D721Med (cell line): ENCODE measurements around the gene TIMP2.

ENCODE experiments used
- DNase-seq: peaks from one replicate; pipeline ENCODE4 v3.0.0; 2011; ENCODE audit warnings: low spot score; ENCODE audit not compliant: insufficient read length
- FAIRE-seq: peaks from 2 replicates; lab custom pipeline; 2011; peaks lifted over from hg19 to GRCh38; lab: Jason Lieb, UNC
- CTCF ChIP-seq: IDR thresholded peaks from 2 replicates; pipeline ENCODE4 v1.5.1; 2012; ENCODE audit warnings: mild to moderate bottlenecking, control low read depth; ENCODE audit not compliant: insufficient read depth; ENCODE audit errors: missing control alignments

TIMP2 gene

DNA sequence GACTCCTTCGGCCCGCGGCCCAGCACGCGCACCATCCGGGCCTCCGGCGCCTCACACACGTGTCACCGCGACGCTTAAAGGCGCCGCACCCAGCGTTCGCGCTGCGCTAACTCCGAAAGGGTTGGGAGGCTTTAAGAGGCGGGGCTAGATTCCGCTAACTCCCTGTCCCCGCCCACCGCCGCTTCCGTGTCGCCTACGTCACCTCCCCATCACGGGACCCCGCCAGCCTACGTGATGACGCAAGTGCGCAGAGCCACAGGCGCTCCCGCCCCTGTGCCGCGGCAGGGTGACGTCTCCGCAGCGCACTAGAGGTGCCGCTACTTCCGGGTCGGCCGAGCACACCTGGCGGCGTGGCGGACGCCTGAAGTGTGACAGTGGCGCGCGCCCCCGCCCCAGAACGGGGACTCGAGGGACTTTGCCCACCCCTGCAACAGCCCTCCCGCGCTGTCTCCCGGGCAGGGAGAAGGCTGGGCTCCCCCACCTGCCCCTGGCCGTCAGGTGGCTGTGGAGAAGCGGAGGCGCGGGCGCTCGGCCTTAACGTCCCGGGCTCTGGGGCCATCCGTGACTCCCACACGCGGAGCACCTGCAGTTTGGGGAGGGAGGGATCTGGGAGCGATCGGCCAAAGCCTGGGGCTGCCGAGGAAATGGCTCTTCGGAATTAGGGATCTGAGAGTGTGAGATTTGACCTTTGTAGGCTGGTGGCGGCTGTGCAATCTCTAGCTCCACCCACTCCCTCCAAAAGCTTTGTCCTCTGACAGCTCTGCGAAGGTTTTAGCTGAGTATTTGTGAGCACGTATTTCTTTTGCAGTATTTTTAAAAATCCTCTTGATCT lies 84.2 kb downstream of the TIMP2 start, which contains the start of gene USP36:
Gene USP36, minus strand, starts transcription at position 35 of the 832 bp plus-strand sequence. CDS start 4,451 bp downstream, outside the sequence.
- DNase-seq (peak; percentile 91), FAIRE-seq (no peak)
- TF ChIP-seq CTCF: no peak

DNA sequence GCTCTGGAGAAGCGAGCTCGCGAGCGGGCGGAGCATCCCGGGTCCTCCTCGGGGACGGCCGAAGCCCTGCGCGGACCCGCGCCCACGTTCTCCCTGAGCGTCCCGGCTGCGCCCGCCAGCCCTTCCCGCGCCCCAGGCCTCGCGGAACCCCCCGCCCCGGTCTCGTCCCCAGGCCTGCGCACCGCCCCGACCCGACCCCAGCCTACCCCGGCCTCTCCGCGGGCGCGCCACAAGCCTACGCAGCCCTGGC lies 84.7 kb downstream of the TIMP2 start:
- DNase-seq: no peak
- TF ChIP-seq CTCF: no peak
- FAIRE-seq: no peak

DNA sequence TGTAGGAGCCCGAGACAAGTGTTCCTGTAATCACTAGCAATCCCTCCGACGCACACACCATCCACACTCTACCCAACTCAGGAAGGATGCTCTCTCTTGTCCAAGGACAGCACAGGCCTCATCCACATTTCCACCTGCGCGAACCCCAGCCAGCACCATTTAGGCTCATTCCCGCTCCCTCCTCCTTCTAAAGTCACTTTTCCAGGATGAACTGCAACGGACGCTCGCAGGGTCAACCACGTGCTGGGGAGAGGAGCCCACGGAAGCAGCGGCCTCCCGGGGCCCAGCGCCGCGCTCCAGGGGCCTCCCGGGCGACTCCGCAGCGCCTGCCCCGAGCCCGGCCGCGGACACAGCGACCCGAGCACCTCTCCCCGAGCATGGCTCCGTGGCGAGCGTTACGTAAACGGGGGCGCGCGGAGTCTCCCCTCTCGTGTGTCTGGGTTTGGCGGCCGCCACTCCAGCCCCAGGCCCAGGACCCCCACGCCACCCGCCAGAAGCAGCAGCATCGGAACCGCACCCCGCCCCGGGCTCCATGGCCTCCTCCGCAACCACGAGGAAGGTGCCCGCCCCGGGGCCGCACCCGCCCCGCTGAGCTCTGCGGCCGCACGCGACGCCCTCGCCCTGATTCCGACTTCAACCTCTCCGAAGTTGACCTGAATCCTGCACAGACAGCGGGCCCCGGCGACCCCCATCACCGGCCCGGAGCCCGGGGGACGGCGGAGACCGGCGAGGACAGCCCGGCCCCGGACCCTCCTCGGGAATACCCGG lies 85.2 kb downstream of the TIMP2 start:
- TF ChIP-seq CTCF: no peak
- no peak for DNase-seq
- no peak for FAIRE-seq

DNA sequence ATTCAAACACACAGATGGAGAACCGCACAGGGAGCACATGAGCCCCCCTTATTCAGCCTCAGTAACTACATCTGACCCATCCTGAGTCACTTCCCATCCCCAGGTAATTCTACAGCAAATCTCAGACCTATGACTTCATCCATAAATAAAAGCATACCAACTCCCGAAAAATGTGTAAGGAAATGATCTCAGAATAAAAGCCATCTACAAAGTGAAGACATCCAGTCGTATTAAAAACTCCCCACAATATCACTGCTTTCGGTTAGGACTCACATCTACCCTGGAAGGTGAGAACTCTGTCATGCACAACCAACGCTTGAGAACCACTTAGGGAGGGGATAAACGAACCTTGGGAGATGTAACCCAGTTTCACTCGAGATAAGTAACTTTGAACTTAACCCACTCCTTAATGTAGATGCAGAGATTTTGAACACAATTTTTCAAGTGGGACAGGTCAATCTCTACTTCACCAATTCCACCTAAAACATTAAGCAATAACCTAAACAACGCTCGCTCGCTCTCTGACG lies 85.9 kb downstream of the TIMP2 start:
- no peak for TF ChIP-seq CTCF
- DNase-seq (no peak), FAIRE-seq (no peak)

GRCh38 chr17:78838574-78839005 lies 86.6 kb downstream of the TIMP2 start:
- no peak for FAIRE-seq
- DNase-seq: no peak

GRCh38 chr17:78836420-78837021 lies 88.7 kb downstream of the TIMP2 start:
- no peak for TF ChIP-seq CTCF
- DNase-seq (no peak), FAIRE-seq (no peak)

More at GRCh38 chr17:78838574-78839005, 86.6 kb downstream of the TIMP2 start:
- TF ChIP-seq CTCF: no peak
